ENCODE results near the gene STK32B. TPM values are rescaled to one million over a fixed set of nuclear protein-coding genes. Genes with fewer than 3 reads are reported as not detected.

Gene STK32B
- total RNA-seq, 2 donors from 2014 or later, result 0.09 to 7.3 TPM

DNA sequence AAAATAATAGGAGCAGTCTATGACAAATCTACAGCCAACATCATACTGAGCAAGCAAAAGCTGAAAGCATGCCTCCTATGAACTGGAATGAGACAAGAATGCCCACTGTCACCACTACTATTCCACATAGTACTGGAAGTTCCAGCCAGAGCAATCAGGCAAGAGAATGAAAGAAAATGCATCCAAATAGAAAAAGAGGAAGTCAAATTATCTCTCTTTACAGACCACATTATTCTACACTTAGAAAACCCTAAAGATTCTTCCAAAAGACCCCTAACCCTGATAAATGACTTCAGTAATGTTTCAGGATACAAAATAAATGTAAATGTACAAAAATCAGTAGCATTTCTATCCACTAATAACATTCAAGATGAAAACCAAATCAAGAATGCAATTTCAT lies 249.0 kb downstream of the STK32B start:
- Histone ChIP-seq H3K36me3 (no peaks in the 10 kb centered on the region), H3K27ac (no peak overlapping the region), H3K9me3 (no peaks in the 10 kb centered on the region), H3K4me1 (replicated peaks) (no peaks in the 10 kb centered on the region), H3K4me3 (no peak overlapping the region), H3K27me3 (replicated peaks; ENCODE audit: insufficient read depth) (no peaks in the 10 kb centered on the region)
- DNase-seq (ENCODE audit: low spot score), result no peak
- no peak for TF ChIP-seq POLR2AphosphoS5 (IDR thresholded peaks at IDR 0.05)
- no peak for TF ChIP-seq POLR2A (IDR thresholded peaks at IDR 0.05)
- TF ChIP-seq, protein P1, sequence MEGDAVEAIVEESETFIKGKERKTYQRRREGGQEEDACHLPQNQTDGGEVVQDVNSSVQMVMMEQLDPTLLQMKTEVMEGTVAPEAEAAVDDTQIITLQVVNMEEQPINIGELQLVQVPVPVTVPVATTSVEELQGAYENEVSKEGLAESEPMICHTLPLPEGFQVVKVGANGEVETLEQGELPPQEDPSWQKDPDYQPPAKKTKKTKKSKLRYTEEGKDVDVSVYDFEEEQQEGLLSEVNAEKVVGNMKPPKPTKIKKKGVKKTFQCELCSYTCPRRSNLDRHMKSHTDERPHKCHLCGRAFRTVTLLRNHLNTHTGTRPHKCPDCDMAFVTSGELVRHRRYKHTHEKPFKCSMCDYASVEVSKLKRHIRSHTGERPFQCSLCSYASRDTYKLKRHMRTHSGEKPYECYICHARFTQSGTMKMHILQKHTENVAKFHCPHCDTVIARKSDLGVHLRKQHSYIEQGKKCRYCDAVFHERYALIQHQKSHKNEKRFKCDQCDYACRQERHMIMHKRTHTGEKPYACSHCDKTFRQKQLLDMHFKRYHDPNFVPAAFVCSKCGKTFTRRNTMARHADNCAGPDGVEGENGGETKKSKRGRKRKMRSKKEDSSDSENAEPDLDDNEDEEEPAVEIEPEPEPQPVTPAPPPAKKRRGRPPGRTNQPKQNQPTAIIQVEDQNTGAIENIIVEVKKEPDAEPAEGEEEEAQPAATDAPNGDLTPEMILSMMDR (IDR thresholded peaks at IDR 0.05), result no peak
- intact Hi-C loops (cut with DNase I), result no loop called here

DNA sequence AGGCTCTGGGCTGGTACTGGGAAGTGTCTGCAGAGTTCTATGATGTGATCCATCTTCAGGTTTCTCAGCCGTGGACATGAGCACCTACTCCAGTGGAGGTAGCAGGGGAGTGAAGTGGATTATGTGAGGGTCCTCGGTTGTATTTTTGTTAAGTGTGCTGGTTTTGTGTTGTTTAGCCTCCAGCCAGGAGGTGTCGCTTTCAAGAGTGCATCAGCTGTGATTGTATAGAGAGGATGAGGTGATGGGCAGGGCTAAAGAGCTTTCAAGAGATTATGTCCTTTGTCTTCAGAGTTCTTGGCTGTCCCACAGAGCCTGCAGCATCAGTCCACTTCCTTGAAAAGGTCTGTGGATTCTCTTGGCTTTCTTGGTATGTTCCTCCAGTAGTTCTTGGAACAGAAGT lies 256.6 kb downstream of the STK32B start:
- TF ChIP-seq, protein P1 (IDR thresholded peaks at IDR 0.05), result no peak
- TF ChIP-seq POLR2A (IDR thresholded peaks at IDR 0.05) (no peak), POLR2AphosphoS5 (IDR thresholded peaks at IDR 0.05) (no peak)
- WGBS, result 95% methylated on average over 3 of the region's 3 CpGs
- H3K27ac ChIP-seq, result no peak overlapping the region

DNA sequence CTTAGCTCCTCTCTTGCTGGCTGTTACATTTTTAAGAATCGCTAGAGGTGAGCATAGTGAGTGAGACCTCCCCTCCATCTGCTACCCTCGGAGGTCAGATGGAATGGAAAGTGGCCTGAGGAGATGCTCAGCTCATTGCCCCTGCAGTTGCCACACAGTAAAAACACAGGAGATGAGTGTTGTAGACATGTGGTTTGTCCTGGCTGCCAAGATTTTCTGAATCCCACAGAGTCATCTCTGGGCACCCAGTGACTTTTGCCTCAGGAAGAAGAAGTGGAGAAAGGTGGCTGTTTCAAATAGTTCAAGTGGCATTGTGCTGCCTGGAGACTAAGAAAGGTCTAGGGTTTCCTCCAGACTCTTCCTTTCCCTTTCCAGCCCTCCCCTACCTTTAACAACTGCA lies 271.0 kb downstream of the STK32B start:
- no peak for DNase-seq (ENCODE audit: low spot score)
- Histone ChIP-seq H3K9me3 (no peaks in the 10 kb centered on the region), H3K4me3 (no peak overlapping the region), H3K4me1 (replicated peaks) (no peaks in the 10 kb centered on the region), H3K27me3 (replicated peaks; ENCODE audit: insufficient read depth) (no peaks in the 10 kb centered on the region), H3K27ac (no peak overlapping the region), H3K36me3 (no peaks in the 10 kb centered on the region)
- WGBS, result 96% methylated on average over 2 of the region's 2 CpGs
- TF ChIP-seq POLR2AphosphoS5 (IDR thresholded peaks at IDR 0.05) (no peak), POLR2A (IDR thresholded peaks at IDR 0.05) (no peak)
- TF ChIP-seq, protein P1 (IDR thresholded peaks at IDR 0.05), result no peak
- intact Hi-C loops (cut with DNase I), result no loop called here

More for the DNA sequence above, 256.6 kb downstream of the STK32B start:
- no peaks in the 10 kb centered on the region for H3K4me1 ChIP-seq (replicated peaks)
- H3K4me3 ChIP-seq, result no peak overlapping the region
- H3K9me3 ChIP-seq, result no peaks in the 10 kb centered on the region
- H3K27me3 ChIP-seq (replicated peaks; ENCODE audit: insufficient read depth), result no peaks in the 10 kb centered on the region
- no peak for DNase-seq (ENCODE audit: low spot score)
- intact Hi-C loops (cut with DNase I), result no loop called here
- no peaks in the 10 kb centered on the region for H3K36me3 ChIP-seq

DNA sequence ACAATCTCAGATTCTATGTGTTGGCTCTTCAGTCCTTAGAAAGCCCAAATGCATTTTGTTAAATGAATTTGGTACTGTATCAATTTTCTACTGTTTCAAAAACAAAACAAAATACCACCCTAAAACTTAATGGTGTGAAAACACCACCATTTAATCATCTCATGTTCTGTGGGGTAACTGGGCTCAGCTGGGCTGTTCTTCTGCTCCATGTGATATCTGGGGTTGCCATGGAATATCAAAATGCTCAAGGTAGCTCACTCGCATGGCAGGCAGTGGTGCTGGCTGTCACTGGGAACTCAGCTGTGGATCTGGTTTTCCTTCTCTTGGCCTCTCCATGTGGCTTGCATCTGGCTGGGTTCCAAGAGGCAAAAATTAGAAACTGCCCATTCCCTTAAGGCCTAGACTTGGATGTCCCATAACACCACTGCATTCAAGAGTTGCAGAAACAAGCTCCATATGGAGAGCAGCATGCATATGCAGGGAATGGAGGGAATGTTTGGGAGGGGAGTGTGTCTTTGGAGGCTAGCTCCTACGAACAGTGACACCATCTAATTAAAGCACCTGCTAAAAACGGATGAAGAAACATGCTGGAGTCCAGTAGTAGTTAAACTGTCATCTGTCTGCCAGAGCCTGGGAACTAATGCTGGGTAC lies 279.2 kb downstream of the STK32B start:
- Histone ChIP-seq H3K27me3 (replicated peaks; ENCODE audit: insufficient read depth) (peaks cover 2% of the 10 kb centered on the region), H3K4me1 (replicated peaks) (no peaks in the 10 kb centered on the region), H3K27ac (no peak overlapping the region), H3K36me3 (no peaks in the 10 kb centered on the region), H3K9me3 (no peaks in the 10 kb centered on the region), H3K4me3 (no peak overlapping the region)
- DNase-seq (ENCODE audit: low spot score), result no peak
- intact Hi-C loops (cut with DNase I), result no loop called here
- 62% methylated on average over 3 of the region's 3 CpGs for WGBS
- TF ChIP-seq, protein P1 (IDR thresholded peaks at IDR 0.05), result no peak
- no peak for TF ChIP-seq POLR2A (IDR thresholded peaks at IDR 0.05)
- no peak for TF ChIP-seq POLR2AphosphoS5 (IDR thresholded peaks at IDR 0.05)

DNA sequence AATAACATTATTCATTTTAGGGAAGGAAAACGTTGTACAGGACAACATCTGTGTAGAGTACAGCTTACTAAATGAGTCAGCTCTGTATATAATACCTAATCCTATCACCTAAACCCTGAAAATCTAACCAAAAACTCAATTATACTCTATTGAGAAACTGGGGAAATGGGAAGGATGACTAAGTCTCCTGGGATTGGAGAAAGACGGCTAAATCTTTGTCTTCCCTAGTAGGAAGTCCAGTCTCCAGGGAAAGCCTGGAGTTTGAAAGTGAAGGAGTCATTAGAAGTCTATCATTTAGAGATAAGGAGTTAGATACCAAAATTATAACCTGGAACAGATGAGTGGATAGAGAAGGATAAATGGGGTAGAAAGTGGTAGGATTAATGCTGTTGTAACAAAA lies 286.5 kb downstream of the STK32B start:
- H3K9me3 ChIP-seq, result no peaks in the 10 kb centered on the region
- intact Hi-C loops (cut with DNase I), result no loop called here
- H3K36me3 ChIP-seq, result no peaks in the 10 kb centered on the region
- no peaks in the 10 kb centered on the region for H3K27me3 ChIP-seq (replicated peaks; ENCODE audit: insufficient read depth)
- no peak for DNase-seq (ENCODE audit: low spot score)
- H3K4me3 ChIP-seq, result no peak overlapping the region
- no peak for TF ChIP-seq POLR2A (IDR thresholded peaks at IDR 0.05)
- TF ChIP-seq, protein P1 (IDR thresholded peaks at IDR 0.05), result no peak
- TF ChIP-seq POLR2AphosphoS5 (IDR thresholded peaks at IDR 0.05), result no peak
- H3K27ac ChIP-seq, result no peak overlapping the region
- 78% methylated on average over 2 of the region's 2 CpGs for WGBS
- H3K4me1 ChIP-seq (replicated peaks), result no peaks in the 10 kb centered on the region
